ENCODE data around the gene NREP.

Gene NREP

DNA sequence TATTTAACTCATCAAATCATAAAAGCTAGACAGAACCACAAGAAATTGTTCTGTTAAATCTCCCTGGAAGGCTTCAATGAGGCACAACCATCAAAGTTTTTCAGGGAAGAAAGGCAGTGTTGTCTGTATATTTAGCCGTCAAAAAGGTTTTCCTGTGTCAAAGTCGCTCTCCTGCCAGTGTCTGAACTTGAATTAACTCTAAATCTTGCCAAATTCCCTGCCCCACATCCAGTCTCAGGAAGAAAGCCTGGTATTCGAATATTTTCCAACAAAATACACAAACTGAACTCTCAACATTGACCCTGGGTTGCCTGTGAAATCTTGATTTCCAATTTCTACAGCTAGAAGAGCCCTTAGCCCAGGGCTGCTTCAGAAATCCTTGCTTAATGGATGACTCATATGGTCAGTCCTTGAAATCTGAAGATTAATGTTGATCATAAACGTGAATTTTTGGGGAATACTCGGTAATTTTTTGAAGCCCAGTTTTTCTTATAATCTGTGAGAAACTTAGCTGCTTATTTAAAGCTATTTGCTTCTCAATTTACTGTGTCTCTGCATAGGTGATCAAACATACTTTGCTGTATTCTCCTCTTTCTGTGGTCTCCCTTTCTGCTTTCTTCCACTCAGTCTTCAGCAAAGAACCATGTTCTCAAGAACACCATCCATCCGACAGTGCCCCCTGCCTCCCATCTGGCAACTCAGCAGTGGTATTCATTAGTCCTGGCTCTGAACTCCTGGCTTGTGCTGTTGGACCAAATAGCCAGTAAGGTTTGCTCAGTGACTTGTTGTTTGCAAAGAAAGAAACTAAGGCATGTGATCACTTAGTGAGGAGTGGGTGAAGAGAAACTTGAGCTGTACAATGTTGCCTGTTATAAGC is 58.9 kb downstream of the NREP start:
- H3K4me2 ChIP-seq (ENCODE audit: low read length), result no peak overlapping the region
- no peak overlapping the region for H2BK5ac ChIP-seq (ENCODE audit: low read depth, low read length, poor library complexity)
- H3K14ac ChIP-seq (ENCODE audit: low read length), result no peak overlapping the region
- H3K18ac ChIP-seq (ENCODE audit: low read length), result no peak overlapping the region
- no peak overlapping the region for H2AFZ ChIP-seq (ENCODE audit: insufficient read depth, low read length, poor library complexity)
- H2AK5ac ChIP-seq (ENCODE audit: low read length), result no peak overlapping the region
- no peak overlapping the region for H2BK12ac ChIP-seq (ENCODE audit: low read length)
- no peaks in the 10 kb centered on the region for H3K36me3 ChIP-seq (ENCODE audit: control insufficient read depth in 1 of 2, insufficient read depth in 2 of 2, low read length in 2 of 2)
- peak in 1 of 2 donors; percentile 4 for DNase-seq
- no peak overlapping the region for H3K4me3 ChIP-seq (ENCODE audit: low read depth, low read length)
- no peak overlapping the region for H4K8ac ChIP-seq (ENCODE audit: low read depth, low read length)
- no peak overlapping the region for H3K27ac ChIP-seq (ENCODE audit: low read depth, low read length)
- no peak overlapping the region for H3K4ac ChIP-seq (ENCODE audit: low read depth, low read length)
- WGBS (ENCODE audit: extremely low coverage, insufficient coverage, insufficient read length), result no CpG with 5 or more reads among the region's 6 CpGs
- no peak overlapping the region for H4K91ac ChIP-seq (ENCODE audit: low read depth, low read length)
- no peaks in the 10 kb centered on the region for H3K27me3 ChIP-seq (ENCODE audit: insufficient read depth, low read length)
- no peak overlapping the region for H4K12ac ChIP-seq (ENCODE audit: low read depth, low read length)
- H3K4me1 ChIP-seq (ENCODE audit: control insufficient read depth in 1 of 2, insufficient read depth in 2 of 2, low read length in 2 of 2), result no peaks in the 10 kb centered on the region
- no peaks in the 10 kb centered on the region for H3K9me3 ChIP-seq (ENCODE audit: insufficient read depth, low read depth, low read length)
- no peak overlapping the region for H2BK120ac ChIP-seq (ENCODE audit: insufficient read depth, low read length, poor library complexity)
- H3K23ac ChIP-seq (ENCODE audit: low read length), result no peak overlapping the region
- no peaks in the 10 kb centered on the region for H3K79me1 ChIP-seq (ENCODE audit: low read length)
- H3K79me2 ChIP-seq (ENCODE audit: control insufficient read depth, insufficient read depth, low read length, poor library complexity), result no peaks in the 10 kb centered on the region
- no peak overlapping the region for H3K9ac ChIP-seq (ENCODE audit: low read length)

DNA sequence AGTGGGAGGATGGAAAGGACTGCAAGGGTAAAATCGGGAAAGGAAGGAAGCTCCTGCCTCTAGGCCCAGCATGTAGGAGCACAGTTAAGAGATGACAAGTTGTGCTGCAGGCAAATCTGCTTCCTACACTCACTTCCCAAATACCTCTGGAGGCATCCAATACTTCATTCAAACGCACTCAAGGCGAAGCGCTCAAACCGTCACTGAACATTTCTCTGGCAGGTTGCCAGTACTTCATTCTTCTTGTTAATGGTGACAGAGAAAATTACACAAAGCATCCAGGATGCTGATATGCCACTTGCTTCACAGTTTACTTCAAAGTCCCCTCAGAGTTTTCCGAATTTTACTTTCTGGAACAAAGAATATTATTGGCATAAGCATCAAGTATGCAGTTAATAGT is 59.8 kb downstream of the NREP start:
- no peak overlapping the region for H4K91ac ChIP-seq (ENCODE audit: low read depth, low read length)
- no peaks in the 10 kb centered on the region for H3K36me3 ChIP-seq (ENCODE audit: control insufficient read depth in 1 of 2, insufficient read depth in 2 of 2, low read length in 2 of 2)
- no peak overlapping the region for H3K4me3 ChIP-seq (ENCODE audit: low read depth, low read length)
- no peaks in the 10 kb centered on the region for H3K4me1 ChIP-seq (ENCODE audit: control insufficient read depth in 1 of 2, insufficient read depth in 2 of 2, low read length in 2 of 2)
- H4K8ac ChIP-seq (ENCODE audit: low read depth, low read length), result no peak overlapping the region
- no peak overlapping the region for H2AFZ ChIP-seq (ENCODE audit: insufficient read depth, low read length, poor library complexity)
- H3K9ac ChIP-seq (ENCODE audit: low read length), result no peak overlapping the region
- no peaks in the 10 kb centered on the region for H3K9me3 ChIP-seq (ENCODE audit: insufficient read depth, low read depth, low read length)
- no peak overlapping the region for H3K27ac ChIP-seq (ENCODE audit: low read depth, low read length)
- DNase-seq, result peak; percentile 91 to 93
- no peak overlapping the region for H2BK5ac ChIP-seq (ENCODE audit: low read depth, low read length, poor library complexity)
- no CpG with 5 or more reads among the region's 6 CpGs for WGBS (ENCODE audit: extremely low coverage, insufficient coverage, insufficient read length)
- H2BK12ac ChIP-seq (ENCODE audit: low read length), result no peak overlapping the region
- no peak overlapping the region for H2BK120ac ChIP-seq (ENCODE audit: insufficient read depth, low read length, poor library complexity)
- no peak overlapping the region for H2AK5ac ChIP-seq (ENCODE audit: low read length)
- no peak overlapping the region for H3K4ac ChIP-seq (ENCODE audit: low read depth, low read length)
- no peak overlapping the region for H3K4me2 ChIP-seq (ENCODE audit: low read length)
- no peaks in the 10 kb centered on the region for H3K79me2 ChIP-seq (ENCODE audit: control insufficient read depth, insufficient read depth, low read length, poor library complexity)
- H4K12ac ChIP-seq (ENCODE audit: low read depth, low read length), result no peak overlapping the region
- H3K14ac ChIP-seq (ENCODE audit: low read length), result no peak overlapping the region
- H3K18ac ChIP-seq (ENCODE audit: low read length), result no peak overlapping the region
- H3K23ac ChIP-seq (ENCODE audit: low read length), result no peak overlapping the region
- H3K79me1 ChIP-seq (ENCODE audit: low read length), result no peaks in the 10 kb centered on the region
- H3K27me3 ChIP-seq (ENCODE audit: insufficient read depth, low read length), result no peaks in the 10 kb centered on the region

DNA sequence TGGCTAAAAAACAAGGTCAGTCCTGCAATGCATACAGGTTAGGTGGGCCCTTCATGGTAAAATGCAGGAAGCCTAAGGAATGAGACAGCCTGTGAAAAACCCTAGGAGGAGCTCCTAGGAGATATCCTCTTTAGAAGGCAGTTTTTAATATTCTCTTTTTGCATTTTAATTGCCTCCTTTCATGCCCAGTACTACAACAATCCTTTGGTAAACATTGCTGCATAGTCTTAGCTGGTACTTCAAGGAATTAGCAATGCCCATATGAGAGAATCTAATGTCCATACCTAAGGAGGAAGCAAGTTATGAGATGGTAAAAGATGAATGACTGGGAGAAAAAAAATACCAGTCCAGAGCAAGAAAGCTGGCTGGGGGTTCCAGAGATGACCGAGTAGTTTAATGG is 61.0 kb downstream of the NREP start:
- Histone ChIP-seq H3K9me3 (ENCODE audit: insufficient read depth, low read depth, low read length) (no peaks in the 10 kb centered on the region), H3K14ac (ENCODE audit: low read length) (no peak overlapping the region), H3K27ac (ENCODE audit: low read depth, low read length) (no peak overlapping the region), H3K4me1 (ENCODE audit: control insufficient read depth in 1 of 2, insufficient read depth in 2 of 2, low read length in 2 of 2) (no peaks in the 10 kb centered on the region), H3K23ac (ENCODE audit: low read length) (no peak overlapping the region), H3K79me2 (ENCODE audit: control insufficient read depth, insufficient read depth, low read length, poor library complexity) (no peaks in the 10 kb centered on the region), H2AK5ac (ENCODE audit: low read length) (no peak overlapping the region), H2BK12ac (ENCODE audit: low read length) (no peak overlapping the region), H3K27me3 (ENCODE audit: insufficient read depth, low read length) (no peaks in the 10 kb centered on the region), H2BK5ac (ENCODE audit: low read depth, low read length, poor library complexity) (no peak overlapping the region), H3K4ac (ENCODE audit: low read depth, low read length) (no peak overlapping the region), H4K12ac (ENCODE audit: low read depth, low read length) (no peak overlapping the region), H3K4me2 (ENCODE audit: low read length) (no peak overlapping the region), H3K18ac (ENCODE audit: low read length) (no peak overlapping the region), H4K8ac (ENCODE audit: low read depth, low read length) (no peak overlapping the region), H3K79me1 (ENCODE audit: low read length) (no peaks in the 10 kb centered on the region), H3K9ac (ENCODE audit: low read length) (no peak overlapping the region), H3K4me3 (ENCODE audit: low read depth, low read length) (no peak overlapping the region), H2AFZ (ENCODE audit: insufficient read depth, low read length, poor library complexity) (no peak overlapping the region), H4K91ac (ENCODE audit: low read depth, low read length) (no peak overlapping the region), H3K36me3 (ENCODE audit: control insufficient read depth in 1 of 2, insufficient read depth in 2 of 2, low read length in 2 of 2) (no peaks in the 10 kb centered on the region), H2BK120ac (ENCODE audit: insufficient read depth, low read length, poor library complexity) (no peak overlapping the region)
- DNase-seq, result peak in 1 of 2 donors; percentile 62
- WGBS (ENCODE audit: extremely low coverage, insufficient coverage, insufficient read length), result no CpG with 5 or more reads among the region's 1 CpG

DNA sequence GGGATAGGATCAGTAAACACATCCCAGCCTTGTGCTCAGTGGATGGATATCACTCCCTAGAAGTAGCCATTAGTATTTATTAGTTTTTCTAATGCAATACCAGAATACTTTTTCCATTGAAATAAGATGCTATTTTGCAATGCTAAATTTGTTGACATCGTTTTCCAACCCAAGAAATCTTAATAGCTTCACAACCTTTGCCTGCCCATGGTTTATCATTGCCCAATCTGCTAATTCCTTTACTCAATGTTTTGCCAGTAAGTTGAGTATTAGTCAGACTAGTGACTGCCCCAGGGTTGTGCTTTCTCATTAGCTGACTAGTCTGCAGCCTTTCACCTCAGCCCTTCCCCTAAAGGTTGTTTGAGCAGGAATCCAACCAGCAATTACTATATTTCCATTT is 62.9 kb downstream of the NREP start:
- Histone ChIP-seq H3K36me3 (ENCODE audit: control insufficient read depth in 1 of 2, insufficient read depth in 2 of 2, low read length in 2 of 2) (no peaks in the 10 kb centered on the region), H3K79me1 (ENCODE audit: low read length) (no peaks in the 10 kb centered on the region), H2BK120ac (ENCODE audit: insufficient read depth, low read length, poor library complexity) (no peak overlapping the region), H3K14ac (ENCODE audit: low read length) (no peak overlapping the region), H3K4me2 (ENCODE audit: low read length) (no peak overlapping the region), H3K27ac (ENCODE audit: low read depth, low read length) (no peak overlapping the region), H3K27me3 (ENCODE audit: insufficient read depth, low read length) (no peaks in the 10 kb centered on the region), H3K4me1 (ENCODE audit: control insufficient read depth in 1 of 2, insufficient read depth in 2 of 2, low read length in 2 of 2) (peaks cover 0 to 1% of the 10 kb centered on the region in 2 experiments), H3K9ac (ENCODE audit: low read length) (no peak overlapping the region), H2AK5ac (ENCODE audit: low read length) (no peak overlapping the region), H3K4me3 (ENCODE audit: low read depth, low read length) (no peak overlapping the region), H3K18ac (ENCODE audit: low read length) (no peak overlapping the region), H2AFZ (ENCODE audit: insufficient read depth, low read length, poor library complexity) (no peak overlapping the region), H4K8ac (ENCODE audit: low read depth, low read length) (no peak overlapping the region), H4K12ac (ENCODE audit: low read depth, low read length) (no peak overlapping the region), H3K4ac (ENCODE audit: low read depth, low read length) (no peak overlapping the region), H3K9me3 (ENCODE audit: insufficient read depth, low read depth, low read length) (no peaks in the 10 kb centered on the region), H3K79me2 (ENCODE audit: control insufficient read depth, insufficient read depth, low read length, poor library complexity) (no peaks in the 10 kb centered on the region), H4K91ac (ENCODE audit: low read depth, low read length) (no peak overlapping the region), H2BK12ac (ENCODE audit: low read length) (no peak overlapping the region), H2BK5ac (ENCODE audit: low read depth, low read length, poor library complexity) (no peak overlapping the region), H3K23ac (ENCODE audit: low read length) (no peak overlapping the region)
- DNase-seq, result peak; percentile 89
- no CpG with 5 or more reads among the region's 1 CpG for WGBS (ENCODE audit: extremely low coverage, insufficient coverage, insufficient read length)
